Stomach (tissue), 9 donors: ENCODE measurements around the gene BRF1. TPM values are rescaled to one million over a fixed set of nuclear protein-coding genes. Genes with fewer than 3 reads are reported as not detected.
A peak's percentile ranks its signal among the peaks of the same experiment; 100 is the strongest.

Experiments used
- DNase-seq, 2 donors: peaks; one replicate each; pipeline versions ENCODE4 v3.0.0 to v3.0.0-alpha.2; 2013 to 2019
- H3K27ac ChIP-seq, 5 donors: fragments of 200-600 bp in 4 of 5; sonication (generic) in 4 of 5; one replicate each; pipeline ENCODE4 v1.5.1; 2013 to 2019; ENCODE audit warnings: mild to moderate bottlenecking in 1 of 5, moderate library complexity in 1 of 5
- H3K27me3 ChIP-seq, 3 donors: fragments of 200-600 bp; sonication (generic); one replicate each; pipeline ENCODE4 v1.5.1; 2017 to 2019; ENCODE audit warnings: mixed run types in 1 of 3
- H3K36me3 ChIP-seq, 4 donors: fragments of 200-600 bp; sonication (generic); 1 replicate in 3 of 4; 2 replicates in 1 of 4; pipeline ENCODE4 v1.5.1; 2016 to 2019
- H3K4me1 ChIP-seq, 4 donors: fragments of 200-600 bp; sonication (generic); one replicate each; pipeline ENCODE4 v1.5.1; 2016 to 2019
- H3K4me3 ChIP-seq, 4 donors: fragments of 200-600 bp; sonication (generic) in 3 of 4; one replicate each; pipeline ENCODE4 v1.5.1; 2016 to 2019; ENCODE audit warnings: mild to moderate bottlenecking in 1 of 4
- H3K9me3 ChIP-seq, 4 donors: fragments of 200-600 bp; sonication (generic); one replicate each; pipeline ENCODE4 v1.5.1; 2016 to 2019
- EP300 ChIP-seq: sonication (generic); formaldehyde crosslinking; IDR thresholded peaks from one replicate; pipeline ENCODE4 v1.6.1; 2017; ENCODE audit warnings: antibody characterized with exemption
- POLR2A ChIP-seq, 4 donors: fragments of 450-650 bp; IDR thresholded peaks; one replicate each; pipeline ENCODE4 v1.6.1; 2016; ENCODE audit warnings: antibody characterized with exemption in 4 of 4, control low read depth in 2 of 4, mild to moderate bottlenecking in 1 of 4, moderate library complexity in 1 of 4
- POLR2AphosphoS5 ChIP-seq, 3 donors: sonication (generic); formaldehyde crosslinking; IDR thresholded peaks; one replicate each; pipeline ENCODE4 v1.6.1; 2016; ENCODE audit warnings: antibody characterized with exemption in 3 of 3
- WGBS, 5 donors: extraction: QIAGEN DNeasy Blood & Tissue Kit in 3 of 5; methylation state at CpG; one replicate each; pipeline versions ENCODE4 v1.1.5 to v1.1.7; 2013 to 2018; 5-methylcytosine and 5-hydroxymethylcytosine counted together
- intact Hi-C: fragments of 100-400 bp; cut with DNase I; formaldehyde crosslinking; loops from one replicate; pipeline ENCODE4 v1.15.1; 2023; ENCODE audit warnings: low total_unique reads
- polyA plus RNA-seq, 3 donors: library from polyadenylated mRNA; stranded (reverse); fragments of 200-250 nt; gene quantifications; one replicate each; pipeline ENCODE4 v1.2.3, GENCODE V29; 2013
- total RNA-seq, 5 donors: library from RNA; depleted of rRNA; stranded (reverse); fragments of >200 nt; gene quantifications; one replicate each; pipeline versions ENCODE4 v1.1.0 to v1.2.3, GENCODE V29; 2014 to 2016
- TF ChIP-seq, protein P1 (sequence below), 7 experiments: fragments of 450-650 bp in 4 of 7; fragments of 200-600 bp in 3 of 7; sonication (generic) in 3 of 7; IDR thresholded peaks; one replicate each; pipeline ENCODE4 v1.5.1; 2016 to 2019; ENCODE audit warnings: antibody characterized with exemption in 7 of 7, control low read depth in 2 of 7, mild to moderate bottlenecking in 1 of 7
- donor health status: healthy with polysubstance abuse.
- donor health status: Bipolar disorder and iron deficiency.
- donor health status: healthy.

The BRF1 gene
- total and polyA plus RNA-seq, 8 donors, result 9.2 to 141 (median 33.9) TPM

DNA sequence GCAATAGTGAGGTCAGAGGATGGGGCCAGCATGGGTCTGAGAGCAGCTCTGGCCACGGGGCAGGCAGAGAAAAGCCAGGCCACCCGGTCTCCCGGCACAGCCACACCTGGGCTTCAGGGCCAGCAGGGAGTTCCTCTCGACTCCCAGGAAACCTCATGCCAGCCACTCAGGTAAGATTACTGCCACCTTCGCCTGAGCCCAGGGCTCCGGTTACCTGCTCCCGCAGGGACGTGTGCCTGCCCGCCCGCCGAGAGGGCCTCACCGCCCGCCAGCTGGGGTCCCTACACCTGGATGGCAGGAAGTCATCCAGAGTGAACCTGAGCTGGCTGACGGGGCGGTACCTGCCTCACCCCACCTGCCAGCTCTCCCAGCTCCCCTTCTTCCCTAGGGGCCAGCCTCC, 139.5 kb downstream of the BRF1 start:
- Histone ChIP-seq H3K36me3 (no peaks in the 10 kb centered on the region), H3K9me3 (no peaks in the 10 kb centered on the region), H3K27me3 (peaks cover 0 to 30% (median 2%) of the 10 kb centered on the region in 3 donors), H3K27ac (no peak overlapping the region), H3K4me3 (no peak overlapping the region), H3K4me1 (peaks cover 0 to 12% (median 9%) of the 10 kb centered on the region in 4 donors)
- intact Hi-C loops, result no loop called here
- DNase-seq, result peak in 1 of 2 donors; percentile 59
- TF ChIP-seq POLR2AphosphoS5 (IDR thresholded peaks at IDR 0.05) (no peak), EP300 (no peak), POLR2A (IDR thresholded peaks at IDR 0.05) (no peak)
- TF ChIP-seq, protein P1, sequence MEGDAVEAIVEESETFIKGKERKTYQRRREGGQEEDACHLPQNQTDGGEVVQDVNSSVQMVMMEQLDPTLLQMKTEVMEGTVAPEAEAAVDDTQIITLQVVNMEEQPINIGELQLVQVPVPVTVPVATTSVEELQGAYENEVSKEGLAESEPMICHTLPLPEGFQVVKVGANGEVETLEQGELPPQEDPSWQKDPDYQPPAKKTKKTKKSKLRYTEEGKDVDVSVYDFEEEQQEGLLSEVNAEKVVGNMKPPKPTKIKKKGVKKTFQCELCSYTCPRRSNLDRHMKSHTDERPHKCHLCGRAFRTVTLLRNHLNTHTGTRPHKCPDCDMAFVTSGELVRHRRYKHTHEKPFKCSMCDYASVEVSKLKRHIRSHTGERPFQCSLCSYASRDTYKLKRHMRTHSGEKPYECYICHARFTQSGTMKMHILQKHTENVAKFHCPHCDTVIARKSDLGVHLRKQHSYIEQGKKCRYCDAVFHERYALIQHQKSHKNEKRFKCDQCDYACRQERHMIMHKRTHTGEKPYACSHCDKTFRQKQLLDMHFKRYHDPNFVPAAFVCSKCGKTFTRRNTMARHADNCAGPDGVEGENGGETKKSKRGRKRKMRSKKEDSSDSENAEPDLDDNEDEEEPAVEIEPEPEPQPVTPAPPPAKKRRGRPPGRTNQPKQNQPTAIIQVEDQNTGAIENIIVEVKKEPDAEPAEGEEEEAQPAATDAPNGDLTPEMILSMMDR (IDR thresholded peaks at IDR 0.05), result no peak
- 55 to 90% (median 73%) methylated on average over 4 to 15 of the region's 15 CpGs for WGBS, 5 donors

DNA sequence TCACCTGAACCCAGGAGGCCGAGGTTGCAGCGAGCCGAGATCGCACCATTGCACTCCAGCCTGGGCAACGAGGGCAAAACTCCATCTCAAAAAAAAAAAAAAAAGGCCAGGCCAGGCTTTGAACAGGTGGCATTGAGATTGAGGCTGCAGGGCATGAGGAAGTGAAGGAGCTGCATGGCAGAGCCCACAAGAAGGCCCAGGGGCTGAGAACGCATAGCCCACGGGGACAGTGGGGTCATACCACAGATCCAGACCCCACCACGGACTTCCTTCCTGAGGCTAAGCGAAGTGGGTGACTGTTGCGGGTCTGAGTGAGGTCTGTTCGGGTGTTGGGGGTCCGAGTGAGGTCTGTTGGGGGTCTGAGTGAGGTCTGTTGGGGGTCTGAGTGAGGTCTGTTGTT, 140.0 kb downstream of the BRF1 start:
- Histone ChIP-seq H3K27me3 (peaks cover 0 to 25% (median 0%) of the 10 kb centered on the region in 3 donors), H3K4me3 (no peak overlapping the region), H3K4me1 (peaks cover 0 to 12% (median 8%) of the 10 kb centered on the region in 4 donors), H3K27ac (no peak overlapping the region), H3K36me3 (peaks cover 0 to under 1% (median under 1%) of the 10 kb centered on the region in 4 donors), H3K9me3 (no peaks in the 10 kb centered on the region)
- 71 to 87% (median 82%) methylated on average over 12 of the region's 12 CpGs for WGBS, 5 donors
- intact Hi-C loops, result no loop called here
- no peak for TF ChIP-seq EP300
- TF ChIP-seq POLR2A (IDR thresholded peaks at IDR 0.05), result no peak
- no peak for TF ChIP-seq POLR2AphosphoS5 (IDR thresholded peaks at IDR 0.05)
- TF ChIP-seq, protein P1 (IDR thresholded peaks at IDR 0.05), result no peak
- DNase-seq, result no peak

DNA sequence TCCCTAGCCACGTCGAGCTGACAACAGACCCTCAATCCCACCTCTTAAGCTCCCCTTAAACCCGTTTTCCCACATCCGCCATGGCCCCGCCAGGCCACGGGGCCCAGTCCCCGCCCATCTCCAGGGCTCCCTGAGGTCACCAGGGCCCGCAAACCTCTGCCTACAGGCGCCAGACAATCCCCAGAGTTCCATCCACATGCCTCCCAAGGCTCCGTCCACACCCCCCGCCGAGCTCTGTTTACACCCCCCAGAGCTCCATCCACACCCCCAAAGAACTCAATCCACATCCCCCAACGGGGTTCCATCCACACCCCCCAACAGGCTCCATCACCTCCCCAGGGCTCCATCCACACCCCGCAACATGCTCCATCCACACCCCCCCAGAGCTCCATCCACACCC, 141.5 kb downstream of the BRF1 start:
- H3K27me3 ChIP-seq, result peaks cover 0 to 11% (median 0%) of the 10 kb centered on the region in 3 donors
- no peaks in the 10 kb centered on the region for H3K4me1 ChIP-seq
- H3K27ac ChIP-seq, result no peak overlapping the region
- no peaks in the 10 kb centered on the region for H3K9me3 ChIP-seq
- TF ChIP-seq EP300, result no peak
- TF ChIP-seq POLR2A (IDR thresholded peaks at IDR 0.05), result no peak
- no peak for TF ChIP-seq POLR2AphosphoS5 (IDR thresholded peaks at IDR 0.05)
- TF ChIP-seq, protein P1 (IDR thresholded peaks at IDR 0.05), result no peak
- DNase-seq, result no peak
- WGBS, 5 donors, result 65 to 84% (median 73%) methylated on average over 13 to 14 of the region's 14 CpGs
- intact Hi-C loops, result no loop called here
- peaks cover 0 to 6% (median 6%) of the 10 kb centered on the region in 4 donors for H3K36me3 ChIP-seq
- no peak overlapping the region for H3K4me3 ChIP-seq

Other genes starting within 250 kb of the BRF1 start
- 10 to 100 TPM in 1 of 5 donors, 1 to 10 TPM in 3, under 1 TPM in 1; under 0.01 to 11.1 (median 1.7) TPM for gene GPR132, start 235.6 kb downstream of the BRF1 start, total RNA-seq
- under 1 TPM; 0.38 to 0.81 (median 0.76) TPM for gene GPR132, start 235.6 kb downstream of the BRF1 start, polyA plus RNA-seq
- 100 to 1,000 TPM in 1 of 5 donors, 10 to 100 TPM in 3, 1 to 10 TPM in 1; 8.0 to 117 (median 18.7) TPM for gene JAG2, start 132.2 kb downstream of the BRF1 start, total RNA-seq
- gene JAG2, start 132.2 kb downstream of the BRF1 start, polyA plus RNA-seq, result 10 to 100 TPM in 1 of 3 donors, 1 to 10 TPM in 2; 6.0 to 27.2 (median 7.5) TPM
- 10 to 100 TPM in 4 of 5 donors, not detected in 1; 15.2 to 62.6 (median 18.4) TPM for gene NUDT14, start 119.7 kb downstream of the BRF1 start, total RNA-seq
- 10 to 100 TPM; 26.6 to 51.7 (median 30.7) TPM for gene NUDT14, start 119.7 kb downstream of the BRF1 start, polyA plus RNA-seq
- gene BTBD6, start 52.5 kb downstream of the BRF1 start, total RNA-seq, result 10 to 100 TPM; 13.4 to 53.6 (median 25.2) TPM
- gene BTBD6, start 52.5 kb downstream of the BRF1 start, polyA plus RNA-seq, result 10 to 100 TPM; 47.1 to 55.0 (median 50.7) TPM
- 100 to 1,000 TPM in 3 of 5 donors, 10 to 100 TPM in 2; 33.6 to 209 (median 114) TPM for gene PACS2, start 13.7 kb upstream of the BRF1 start, total RNA-seq
- gene PACS2, start 13.7 kb upstream of the BRF1 start, polyA plus RNA-seq, result 10 to 100 TPM; 23.4 to 49.8 (median 34.7) TPM
- under 1 TPM in 1 of 5 donors, not detected in 4; 0.18 TPM for gene TEX22, start 97.5 kb upstream of the BRF1 start, total RNA-seq
- gene TEX22, start 97.5 kb upstream of the BRF1 start, polyA plus RNA-seq, result under 1 TPM in 1 of 3 donors, not detected in 2; 0.35 TPM
- 100 to 1,000 TPM in 2 of 5 donors, 10 to 100 TPM in 3; 49.8 to 183 (median 85.5) TPM for gene MTA1, start 118.8 kb upstream of the BRF1 start, total RNA-seq
- gene MTA1, start 118.8 kb upstream of the BRF1 start, polyA plus RNA-seq, result 10 to 100 TPM; 24.9 to 57.1 (median 40.3) TPM
- 100 to 1,000 TPM in 1 of 5 donors, 10 to 100 TPM in 4; 36.0 to 135 (median 72.7) TPM for gene CRIP2, start 173.8 kb upstream of the BRF1 start, total RNA-seq
- gene CRIP2, start 173.8 kb upstream of the BRF1 start, polyA plus RNA-seq, result 100 to 1,000 TPM in 1 of 3 donors, 10 to 100 TPM in 2; 68.5 to 127 (median 94.7) TPM
- 10 to 100 TPM in 3 of 5 donors, 1 to 10 TPM in 1, not detected in 1; 3.5 to 95.0 (median 23.9) TPM for gene CRIP1, start 185.9 kb upstream of the BRF1 start, total RNA-seq
- 100 to 1,000 TPM in 1 of 3 donors, 10 to 100 TPM in 2; 60.1 to 149 (median 99.0) TPM for gene CRIP1, start 185.9 kb upstream of the BRF1 start, polyA plus RNA-seq
- 100 to 1,000 TPM in 1 of 5 donors, 10 to 100 TPM in 2, 1 to 10 TPM in 2; 3.0 to 167 (median 44.9) TPM for gene TEDC1, start 190.2 kb upstream of the BRF1 start, total RNA-seq
- gene TEDC1, start 190.2 kb upstream of the BRF1 start, polyA plus RNA-seq, result 10 to 100 TPM; 13.8 to 18.8 (median 17.1) TPM
- 1 to 10 TPM in 4 of 5 donors, not detected in 1; 1.3 to 8.2 (median 2.1) TPM for gene TMEM121, start 225.6 kb upstream of the BRF1 start, total RNA-seq
- 1 to 10 TPM in 2 of 3 donors, under 1 TPM in 1; 0.93 to 4.2 (median 1.2) TPM for gene TMEM121, start 225.6 kb upstream of the BRF1 start, polyA plus RNA-seq